RPMI7951 (cell line): ENCODE results near the gene OPRD1. TPM values are rescaled to one million over a fixed set of nuclear protein-coding genes. Genes with fewer than 3 reads are reported as not detected.
A peak's percentile ranks its signal among the peaks of the same experiment; 100 is the strongest.
"Not testable (repeated sequence)": the region's sequence is repeated elsewhere in the genome, so short reads cannot be mapped to it uniquely, and the experiment has no call there.

ENCODE experiments used
- DNase-seq: peaks from one replicate; pipeline ENCODE4 v3.0.0-alpha.2; 2012; ENCODE audit warnings: low read depth
- total RNA-seq: library from RNA; depleted of rRNA; stranded (reverse); fragments of >200 nt; shearing (Covaris generic); gene quantifications from 2 replicates; pipeline ENCODE4 v1.2.3, GENCODE V29; 2014

Gene OPRD1
- total RNA-seq, 1 experiment from 2014 or later = 0.96 TPM

- peak; percentile 43 for DNase-seq
Observed at GRCh38 chr1:28845786-28846543, 34.0 kb downstream of the OPRD1 start.

DNA sequence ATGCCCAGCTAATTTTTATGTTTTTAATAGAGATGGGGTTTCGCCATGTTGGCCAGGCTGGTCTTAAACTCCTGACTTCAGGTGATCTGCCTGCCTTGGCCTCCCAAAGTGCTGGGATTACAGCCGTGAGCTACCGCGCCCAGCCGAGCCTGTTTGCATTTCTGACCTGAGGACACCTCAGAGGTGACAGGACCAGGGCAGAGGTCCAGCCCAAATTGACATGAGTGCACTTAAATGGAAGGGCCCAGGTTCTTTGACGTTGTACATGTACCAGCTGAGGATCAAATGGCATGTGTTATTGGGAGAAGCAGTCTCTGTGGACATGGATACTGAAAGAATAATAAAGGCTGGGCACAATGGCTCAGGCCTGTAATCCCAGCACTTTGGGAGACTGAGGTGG, 35.2 kb downstream of the OPRD1 start:
- not testable (repeated sequence) for DNase-seq

DNA sequence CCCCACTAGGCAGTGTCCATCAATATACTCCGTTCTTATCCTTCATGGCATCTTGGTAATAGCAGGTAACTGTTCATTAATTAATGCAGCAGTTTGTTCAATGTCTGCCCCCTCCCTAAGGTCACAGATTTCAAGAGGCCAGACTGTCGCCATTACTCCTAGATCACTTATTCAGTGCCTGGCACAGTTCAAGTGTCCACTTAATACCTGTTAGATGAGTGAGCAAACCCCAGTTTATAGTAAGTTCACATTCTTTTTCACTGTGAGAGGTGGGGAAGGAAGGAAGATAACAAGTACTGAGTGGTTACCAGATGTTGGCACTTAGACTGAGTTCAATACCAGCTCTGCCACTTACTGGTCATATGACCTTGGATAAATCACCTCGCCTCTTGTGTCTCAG, 36.4 kb downstream of the OPRD1 start:
- no peak for DNase-seq

DNA sequence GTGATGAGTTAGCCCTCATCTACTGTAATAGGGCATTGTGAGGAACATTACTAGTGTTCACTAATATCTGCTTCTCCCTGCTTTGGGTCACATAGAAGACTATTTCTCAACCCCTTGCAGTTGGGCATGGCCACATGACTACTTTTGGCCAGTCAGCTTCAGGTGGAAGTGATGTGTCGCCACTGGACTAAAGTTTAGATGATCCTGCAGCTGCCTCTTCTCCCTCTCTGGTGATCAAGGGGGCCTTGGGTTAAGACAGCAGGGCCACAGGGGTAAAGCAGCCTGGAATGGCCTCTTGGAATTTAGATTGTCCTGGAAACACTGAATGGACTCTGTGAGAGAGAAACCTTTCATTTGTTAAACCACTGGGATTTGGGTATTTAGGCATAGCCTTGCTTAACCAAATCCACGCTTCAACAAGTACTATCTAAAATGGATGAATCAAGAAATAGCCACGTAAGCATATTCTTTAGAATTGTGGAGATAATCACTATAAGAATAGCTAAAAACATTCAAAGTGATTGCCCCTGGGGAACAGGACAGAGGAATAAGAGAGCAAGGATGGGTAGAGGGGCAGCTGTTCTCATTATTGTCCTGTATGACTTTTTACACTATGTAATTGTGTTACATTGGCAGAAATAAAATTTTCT, 41.2 kb downstream of the OPRD1 start:
- DNase-seq = no peak

- not testable (repeated sequence) for DNase-seq
Observed at GRCh38 chr1:28854406-28854805, 42.4 kb downstream of the OPRD1 start.

GRCh38 chr1:28855046-28855445, 43.1 kb downstream of the OPRD1 start:
- no peak for DNase-seq

DNA sequence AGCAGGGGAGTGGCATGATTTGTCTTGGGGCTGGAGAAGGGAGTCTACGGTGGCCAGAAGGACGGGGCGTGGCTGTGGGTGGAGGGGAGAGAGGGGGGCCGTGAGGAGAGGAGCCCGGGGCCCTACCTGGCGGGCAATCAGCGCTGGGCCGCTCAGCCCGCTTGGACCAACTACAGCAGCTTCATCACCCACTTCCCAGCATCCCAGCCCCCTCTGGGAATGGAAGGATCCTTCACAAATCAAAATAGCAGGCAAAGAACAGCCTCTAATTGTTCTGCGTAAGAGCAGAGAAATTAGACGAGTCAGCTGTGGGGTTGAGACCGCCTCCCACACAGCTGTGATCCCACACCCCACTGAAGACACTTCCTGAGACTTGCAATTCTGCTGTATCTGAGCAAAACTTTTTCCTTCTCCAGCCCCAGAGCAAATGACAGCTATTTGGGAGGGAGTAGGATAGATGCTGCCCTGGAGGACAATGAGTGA, 43.5 kb downstream of the OPRD1 start:
- peak; percentile 59 for DNase-seq

- no peak for DNase-seq
Observed at GRCh38 chr1:28855969-28856368, 44.0 kb downstream of the OPRD1 start.

- DNase-seq = peak; percentile 51
Observed at GRCh38 chr1:28860332-28861073, 48.5 kb downstream of the OPRD1 start.

DNA sequence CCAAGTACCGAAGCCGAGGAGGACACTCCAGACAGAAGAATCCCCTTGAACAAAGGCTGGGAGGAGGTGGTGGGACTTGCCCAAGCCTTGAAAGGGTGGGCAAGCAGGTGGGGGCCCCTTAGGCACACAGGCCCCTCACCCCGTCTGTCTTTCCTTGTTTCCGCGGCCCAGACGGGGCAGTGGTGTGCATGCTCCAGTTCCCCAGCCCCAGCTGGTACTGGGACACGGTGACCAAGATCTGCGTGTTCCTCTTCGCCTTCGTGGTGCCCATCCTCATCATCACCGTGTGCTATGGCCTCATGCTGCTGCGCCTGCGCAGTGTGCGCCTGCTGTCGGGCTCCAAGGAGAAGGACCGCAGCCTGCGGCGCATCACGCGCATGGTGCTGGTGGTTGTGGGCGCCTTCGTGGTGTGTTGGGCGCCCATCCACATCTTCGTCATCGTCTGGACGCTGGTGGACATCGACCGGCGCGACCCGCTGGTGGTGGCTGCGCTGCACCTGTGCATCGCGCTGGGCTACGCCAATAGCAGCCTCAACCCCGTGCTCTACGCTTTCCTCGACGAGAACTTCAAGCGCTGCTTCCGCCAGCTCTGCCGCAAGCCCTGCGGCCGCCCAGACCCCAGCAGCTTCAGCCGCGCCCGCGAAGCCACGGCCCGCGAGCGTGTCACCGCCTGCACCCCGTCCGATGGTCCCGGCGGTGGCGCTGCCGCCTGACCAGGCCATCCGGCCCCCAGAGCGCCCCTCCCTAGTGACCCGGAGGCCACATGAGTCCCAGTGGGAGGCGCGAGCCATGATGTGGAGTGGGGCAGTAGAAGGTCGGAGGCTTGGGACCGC, 50.8 kb downstream of the OPRD1 start:
- no peak for DNase-seq

GRCh38 chr1:28864695-28865094, 52.7 kb downstream of the OPRD1 start:
- no peak for DNase-seq

GRCh38 chr1:28865997-28866650, 54.2 kb downstream of the OPRD1 start:
- DNase-seq = no peak

- no peak for DNase-seq
Observed at GRCh38 chr1:28867850-28868249, 55.9 kb downstream of the OPRD1 start.

GRCh38 chr1:28869952-28870351, 58.0 kb downstream of the OPRD1 start:
- no peak for DNase-seq

DNA sequence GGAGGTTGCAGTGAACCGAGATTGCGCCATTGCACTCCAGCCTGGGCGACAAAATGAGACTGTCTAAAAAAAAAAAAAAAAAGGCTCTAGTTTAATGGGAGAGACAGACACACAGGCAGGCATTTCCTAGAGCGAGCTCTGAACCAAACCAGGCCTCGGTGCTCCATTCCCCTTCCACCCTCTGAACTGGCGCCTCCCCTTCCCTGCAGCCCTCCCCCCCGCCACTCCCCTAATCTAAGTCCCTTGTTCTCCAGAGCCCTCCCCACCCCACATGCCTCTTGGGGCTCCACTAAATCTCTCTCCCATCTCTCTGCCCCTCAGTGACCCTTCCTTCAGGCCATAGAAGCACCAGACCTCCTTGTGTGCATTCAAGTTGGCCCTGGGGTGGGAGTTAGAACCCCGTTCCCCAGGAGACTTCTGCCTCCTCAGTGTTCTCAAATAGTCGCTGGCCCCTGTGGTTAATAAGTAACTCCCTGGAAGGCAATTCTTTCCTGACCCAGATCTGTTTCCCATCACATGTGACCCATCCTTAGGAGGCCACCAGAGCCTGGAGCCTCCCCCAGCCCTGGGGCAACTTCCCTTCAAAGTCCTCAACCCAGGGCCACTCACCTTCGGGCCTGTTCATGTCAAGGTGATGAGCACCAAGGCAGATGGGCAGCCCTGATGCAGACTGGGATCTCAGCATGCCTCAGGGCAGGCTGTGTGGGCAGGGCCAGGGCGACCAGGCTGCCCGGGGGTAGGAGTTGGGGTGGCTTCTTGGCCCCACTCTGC, 59.8 kb downstream of the OPRD1 start:
- no peak for DNase-seq

- DNase-seq = not testable (repeated sequence)
Observed at GRCh38 chr1:28875134-28875533, 63.2 kb downstream of the OPRD1 start.

DNA sequence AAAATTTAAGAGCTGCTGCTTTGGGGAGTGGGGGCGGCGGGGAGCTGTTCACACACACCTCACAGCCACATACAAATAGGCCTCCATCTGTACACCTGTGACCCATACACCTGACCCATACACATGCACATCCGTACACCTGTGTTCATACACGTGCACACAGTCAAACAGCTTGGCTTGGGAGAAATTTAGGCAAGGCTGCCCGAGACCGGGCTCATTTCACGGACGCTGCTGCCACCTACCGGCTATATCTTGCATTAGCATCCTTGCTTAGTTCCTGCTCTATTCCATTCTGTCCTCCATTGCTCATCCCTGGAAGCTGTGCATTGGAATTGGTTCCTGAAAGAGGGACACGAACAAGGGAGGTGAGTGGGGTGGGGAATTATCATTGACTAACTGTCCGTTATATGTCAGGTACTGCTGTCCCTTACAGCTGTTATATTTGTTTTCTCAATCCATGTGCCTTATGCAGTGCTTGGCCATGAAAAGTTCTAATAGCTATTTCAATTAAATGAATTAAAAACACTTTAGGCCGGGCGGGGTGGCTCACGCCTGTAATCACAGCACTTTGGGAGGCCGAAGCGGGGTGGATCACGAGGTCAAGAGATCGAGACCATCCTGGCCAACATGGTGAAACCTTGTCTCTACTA, 65.3 kb downstream of the OPRD1 start:
- DNase-seq = peak; percentile 63

DNA sequence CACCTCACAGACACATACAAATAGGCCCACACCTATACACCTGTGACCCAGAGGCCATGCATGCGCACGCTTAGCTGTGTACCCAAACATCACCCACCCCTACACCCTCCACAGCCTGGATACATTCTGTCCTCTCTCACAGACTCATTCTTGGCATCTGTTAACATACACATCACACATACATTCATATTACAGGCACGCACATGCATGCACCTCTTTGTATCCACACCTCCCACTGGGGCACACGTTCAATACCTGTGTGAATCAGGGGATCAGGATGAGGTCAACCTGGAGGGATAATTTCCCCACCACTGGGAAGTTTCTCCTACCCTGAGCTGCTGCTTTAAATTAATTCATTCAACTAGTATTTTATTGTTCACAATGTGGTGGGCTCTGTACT, 66.8 kb downstream of the OPRD1 start:
- no peak for DNase-seq

DNA sequence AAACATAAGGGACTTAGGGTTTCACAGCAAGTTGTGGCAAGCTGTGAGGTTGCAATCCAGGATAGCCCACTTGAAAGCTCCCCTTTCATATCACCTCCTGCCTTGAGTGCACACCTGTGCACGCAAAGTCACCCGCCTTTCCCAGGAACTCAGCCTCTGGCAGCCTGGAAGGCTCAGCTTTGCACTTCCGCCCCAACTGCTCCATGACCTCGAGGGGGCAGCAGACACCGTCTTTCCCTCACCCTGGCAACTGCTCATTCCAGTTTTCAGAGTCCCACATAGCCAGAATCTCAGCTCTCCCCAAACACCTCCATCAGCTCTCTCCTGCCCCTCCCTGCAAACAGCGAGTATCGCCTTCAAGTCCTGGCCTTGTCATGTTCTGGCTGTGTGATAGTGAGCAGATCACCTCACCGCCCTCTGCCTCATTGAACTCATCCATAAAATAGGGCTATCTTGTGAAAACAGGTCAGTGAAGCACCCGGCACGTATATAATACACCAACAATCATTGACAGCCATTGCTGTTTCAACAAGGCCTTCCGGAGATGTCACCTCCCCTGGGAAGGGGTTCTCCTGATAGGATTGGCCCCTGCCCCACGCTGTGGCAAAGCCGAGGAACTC, 70.1 kb downstream of the OPRD1 start:
- peak; percentile 81 for DNase-seq
